ENCODE data around the gene APBA2.

GRCh38 chr15:29141308-29142128, 255.7 kb downstream of the APBA2 start:
- TF ChIP-seq POLR2A (IDR thresholded peaks at IDR 0.05; ENCODE audit: low read length) (no peak), GATA1 (IDR thresholded peaks at IDR 0.05; ENCODE audit: low read depth, low read length) (no peak)
